GM18511 (cell line): ENCODE results near the gene CDH23.

Source experiments
- ATAC-seq: cut with Tn5 transposase; IDR thresholded peaks from one replicate; pipeline ENCODE4 v1.9.1; 2021; ENCODE audit warnings: mild to moderate bottlenecking, moderate library complexity; ENCODE audit not compliant: unreplicated experiment

Gene CDH23

GRCh38 chr10:71437537-71438092 is 40.9 kb downstream of the CDH23 start:
- ATAC-seq = no peak

- ATAC-seq = no peak
Measured at GRCh38 chr10:71438761-71439160, 42.0 kb downstream of the CDH23 start.

GRCh38 chr10:71439670-71440425 is 43.1 kb downstream of the CDH23 start:
- no peak for ATAC-seq

- no peak for ATAC-seq
Measured at GRCh38 chr10:71440506-71441035, 43.9 kb downstream of the CDH23 start.

- no peak for ATAC-seq
Measured at GRCh38 chr10:71442000-71442399, 45.3 kb downstream of the CDH23 start.

- ATAC-seq = no peak
Measured at GRCh38 chr10:71442859-71443570, 46.3 kb downstream of the CDH23 start.

- ATAC-seq = no peak
Measured at GRCh38 chr10:71443676-71444075, 47.0 kb downstream of the CDH23 start.

- ATAC-seq = no peak
Measured at GRCh38 chr10:71444284-71445054, 47.7 kb downstream of the CDH23 start.

GRCh38 chr10:71447676-71448075 is 51.0 kb downstream of the CDH23 start:
- no peak for ATAC-seq

GRCh38 chr10:71448146-71448545 is 51.4 kb downstream of the CDH23 start:
- ATAC-seq = no peak

- no peak for ATAC-seq
Measured at GRCh38 chr10:71449026-71449425, 52.3 kb downstream of the CDH23 start.

GRCh38 chr10:71451754-71452153 is 55.0 kb downstream of the CDH23 start:
- ATAC-seq = no peak

- no peak for ATAC-seq
Measured at GRCh38 chr10:71453186-71453585, 56.5 kb downstream of the CDH23 start.

GRCh38 chr10:71454347-71454746 is 57.6 kb downstream of the CDH23 start:
- no peak for ATAC-seq

- ATAC-seq = no peak
Measured at GRCh38 chr10:71455035-71455434, 58.3 kb downstream of the CDH23 start.

GRCh38 chr10:71456631-71457030 is 59.9 kb downstream of the CDH23 start:
- ATAC-seq = no peak

- ATAC-seq = no peak
Measured at GRCh38 chr10:71457908-71458307, 61.2 kb downstream of the CDH23 start.

GRCh38 chr10:71458387-71458786 is 61.7 kb downstream of the CDH23 start:
- no peak for ATAC-seq

GRCh38 chr10:71459513-71459912 is 62.8 kb downstream of the CDH23 start:
- ATAC-seq = no peak

GRCh38 chr10:71460615-71461014 is 63.9 kb downstream of the CDH23 start:
- no peak for ATAC-seq

- no peak for ATAC-seq
Measured at GRCh38 chr10:71461457-71461856, 64.7 kb downstream of the CDH23 start.
